Measurements from ENCODE around the gene GGT7. TPM values are rescaled to one million over a fixed set of nuclear protein-coding genes. Genes with fewer than 3 reads are reported as not detected.

GGT7 gene
- total RNA-seq, 1 donor from 2014 or later = 17.3 TPM

DNA sequence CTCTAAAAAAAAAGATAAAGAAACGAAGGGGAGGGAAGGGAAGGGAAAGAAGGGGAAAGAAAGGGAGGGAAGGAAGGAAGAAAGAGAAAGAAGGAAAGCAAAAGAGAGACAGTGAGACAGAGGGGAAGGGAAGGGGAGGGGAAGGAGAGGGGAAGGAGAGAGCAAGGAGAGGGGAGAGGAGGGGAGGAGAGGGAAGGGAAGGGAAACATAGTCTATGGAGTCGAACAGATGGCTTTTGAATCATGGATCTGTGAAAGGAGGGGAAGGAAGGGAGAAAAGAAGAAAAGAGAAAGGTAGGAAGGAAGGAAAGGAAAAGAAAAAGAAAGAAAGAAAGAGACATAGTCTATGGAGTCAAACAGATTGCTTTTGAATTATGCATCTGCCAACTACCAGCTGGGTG, 30.5 kb downstream of the GGT7 start:
- H3K4me3 ChIP-seq (ENCODE audit: insufficient read depth, low read depth, low read length) = no peak overlapping the region
- H3K9me3 ChIP-seq (ENCODE audit: insufficient read depth, low read depth, low read length) = no peaks in the 10 kb centered on the region
- H4K20me1 ChIP-seq (ENCODE audit: insufficient read depth, low read length) = no peaks in the 10 kb centered on the region
- no peaks in the 10 kb centered on the region for H3K27me3 ChIP-seq (ENCODE audit: insufficient read depth, low read length)
- TF ChIP-seq, protein P1, sequence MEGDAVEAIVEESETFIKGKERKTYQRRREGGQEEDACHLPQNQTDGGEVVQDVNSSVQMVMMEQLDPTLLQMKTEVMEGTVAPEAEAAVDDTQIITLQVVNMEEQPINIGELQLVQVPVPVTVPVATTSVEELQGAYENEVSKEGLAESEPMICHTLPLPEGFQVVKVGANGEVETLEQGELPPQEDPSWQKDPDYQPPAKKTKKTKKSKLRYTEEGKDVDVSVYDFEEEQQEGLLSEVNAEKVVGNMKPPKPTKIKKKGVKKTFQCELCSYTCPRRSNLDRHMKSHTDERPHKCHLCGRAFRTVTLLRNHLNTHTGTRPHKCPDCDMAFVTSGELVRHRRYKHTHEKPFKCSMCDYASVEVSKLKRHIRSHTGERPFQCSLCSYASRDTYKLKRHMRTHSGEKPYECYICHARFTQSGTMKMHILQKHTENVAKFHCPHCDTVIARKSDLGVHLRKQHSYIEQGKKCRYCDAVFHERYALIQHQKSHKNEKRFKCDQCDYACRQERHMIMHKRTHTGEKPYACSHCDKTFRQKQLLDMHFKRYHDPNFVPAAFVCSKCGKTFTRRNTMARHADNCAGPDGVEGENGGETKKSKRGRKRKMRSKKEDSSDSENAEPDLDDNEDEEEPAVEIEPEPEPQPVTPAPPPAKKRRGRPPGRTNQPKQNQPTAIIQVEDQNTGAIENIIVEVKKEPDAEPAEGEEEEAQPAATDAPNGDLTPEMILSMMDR (IDR thresholded peaks at IDR 0.05; ENCODE audit: insufficient read depth, low read depth, low read length) = no peak
- TF ChIP-seq EZH2 (IDR thresholded peaks at IDR 0.05; ENCODE audit: insufficient read depth, low read length) = no peak
- DNase-seq (ENCODE audit: low read depth) = no peak
- no peak overlapping the region for H2AFZ ChIP-seq (ENCODE audit: low read depth, low read length)
- no peak overlapping the region for H3K27ac ChIP-seq (ENCODE audit: low read depth, low read length)
- Mint-ChIP-seq H3K27me3 (ENCODE audit: low read depth, unreplicated experiment) (peaks cover 3% of the 10 kb centered on the region), H3K27ac (ENCODE audit: unreplicated experiment) (no peak overlapping the region), H3K4me1 (ENCODE audit: low read depth, unreplicated experiment) (peaks cover 5% of the 10 kb centered on the region), H3K4me3 (ENCODE audit: unreplicated experiment) (no peak overlapping the region), H3K36me3 (ENCODE audit: low read depth, unreplicated experiment) (peaks cover 4% of the 10 kb centered on the region), H3K9me3 (ENCODE audit: unreplicated experiment) (no peaks in the 10 kb centered on the region)
- H3K36me3 ChIP-seq (ENCODE audit: insufficient read depth, low read length) = no peaks in the 10 kb centered on the region
- no peak overlapping the region for H3K4me2 ChIP-seq (ENCODE audit: low read length)
- H3K79me2 ChIP-seq (ENCODE audit: insufficient read depth, low read length) = no peaks in the 10 kb centered on the region
- H3K4me1 ChIP-seq (ENCODE audit: insufficient read depth, low read length) = no peaks in the 10 kb centered on the region
- no peak for FAIRE-seq
- H3K9ac ChIP-seq (ENCODE audit: low read length) = no peak overlapping the region

DNA sequence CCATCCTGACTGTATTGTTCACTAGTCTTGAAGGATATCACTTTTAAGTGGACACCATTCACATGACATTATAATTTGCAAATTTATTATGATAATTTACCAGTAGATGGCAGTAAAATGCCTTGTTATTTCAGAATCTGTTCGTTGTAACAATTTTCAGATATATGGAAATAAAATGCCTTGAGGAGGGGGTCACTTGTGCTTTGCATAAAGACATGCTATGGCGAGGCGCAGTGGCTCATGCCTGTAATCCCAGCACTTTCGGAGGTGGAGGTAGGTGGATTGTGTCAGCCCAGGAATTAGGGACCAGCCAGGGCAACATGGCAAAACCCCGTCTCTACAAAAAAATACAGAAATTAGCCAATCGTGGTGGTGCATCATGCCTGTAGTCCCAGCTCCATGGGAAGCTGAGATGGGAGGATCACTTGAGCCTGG, 38.2 kb downstream of the GGT7 start:
- H3K4me1 ChIP-seq (ENCODE audit: insufficient read depth, low read length) = no peaks in the 10 kb centered on the region
- no peaks in the 10 kb centered on the region for H4K20me1 ChIP-seq (ENCODE audit: insufficient read depth, low read length)
- no peak overlapping the region for H3K27ac ChIP-seq (ENCODE audit: low read depth, low read length)
- TF ChIP-seq, protein P1 (IDR thresholded peaks at IDR 0.05; ENCODE audit: insufficient read depth, low read depth, low read length) = peak; percentile 44
- no peak for TF ChIP-seq EZH2 (IDR thresholded peaks at IDR 0.05; ENCODE audit: insufficient read depth, low read length)
- Mint-ChIP-seq H3K27ac (ENCODE audit: unreplicated experiment) (no peak overlapping the region), H3K4me3 (ENCODE audit: unreplicated experiment) (no peak overlapping the region), H3K4me1 (ENCODE audit: low read depth, unreplicated experiment) (no peaks in the 10 kb centered on the region), H3K36me3 (ENCODE audit: low read depth, unreplicated experiment) (no peaks in the 10 kb centered on the region), H3K27me3 (ENCODE audit: low read depth, unreplicated experiment) (peaks cover 18% of the 10 kb centered on the region), H3K9me3 (ENCODE audit: unreplicated experiment) (no peaks in the 10 kb centered on the region)
- no peak for FAIRE-seq
- H3K79me2 ChIP-seq (ENCODE audit: insufficient read depth, low read length) = no peaks in the 10 kb centered on the region
- H3K9ac ChIP-seq (ENCODE audit: low read length) = no peak overlapping the region
- no peak for DNase-seq (ENCODE audit: low read depth)
- H3K27me3 ChIP-seq (ENCODE audit: insufficient read depth, low read length) = peaks cover 23% of the 10 kb centered on the region
- H3K36me3 ChIP-seq (ENCODE audit: insufficient read depth, low read length) = no peaks in the 10 kb centered on the region
- H3K4me2 ChIP-seq (ENCODE audit: low read length) = no peak overlapping the region
- H3K4me3 ChIP-seq (ENCODE audit: insufficient read depth, low read depth, low read length) = no peak overlapping the region
- no peak overlapping the region for H2AFZ ChIP-seq (ENCODE audit: low read depth, low read length)
- H3K9me3 ChIP-seq (ENCODE audit: insufficient read depth, low read depth, low read length) = no peaks in the 10 kb centered on the region

DNA sequence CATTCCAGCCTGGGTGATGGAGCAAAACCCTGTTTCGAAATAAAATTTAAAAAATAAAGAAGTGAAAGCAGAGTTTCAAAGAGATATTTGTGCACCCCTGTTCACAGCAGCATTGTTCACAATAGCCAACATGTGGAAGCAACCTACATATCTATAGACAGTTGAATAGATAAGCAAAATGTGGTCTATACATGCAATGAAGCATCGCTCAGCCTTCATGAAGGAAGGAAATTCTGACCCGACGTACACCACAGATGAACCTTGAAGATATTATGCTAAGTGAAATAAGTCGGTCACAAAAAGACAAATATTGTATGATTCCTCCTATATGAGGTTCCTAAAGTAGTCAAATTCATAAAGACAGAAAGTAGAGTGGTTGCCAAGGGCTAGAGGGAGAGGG, 40.7 kb downstream of the GGT7 start:
- TF ChIP-seq, protein P1 (IDR thresholded peaks at IDR 0.05; ENCODE audit: insufficient read depth, low read depth, low read length) = no peak
- Histone ChIP-seq H3K4me3 (ENCODE audit: insufficient read depth, low read depth, low read length) (no peak overlapping the region), H3K36me3 (ENCODE audit: insufficient read depth, low read length) (no peaks in the 10 kb centered on the region), H2AFZ (ENCODE audit: low read depth, low read length) (no peak overlapping the region), H3K27me3 (ENCODE audit: insufficient read depth, low read length) (peaks cover 23% of the 10 kb centered on the region), H3K27ac (ENCODE audit: low read depth, low read length) (no peak overlapping the region), H3K9ac (ENCODE audit: low read length) (no peak overlapping the region), H3K9me3 (ENCODE audit: insufficient read depth, low read depth, low read length) (no peaks in the 10 kb centered on the region), H3K4me2 (ENCODE audit: low read length) (no peak overlapping the region), H4K20me1 (ENCODE audit: insufficient read depth, low read length) (no peaks in the 10 kb centered on the region), H3K79me2 (ENCODE audit: insufficient read depth, low read length) (no peaks in the 10 kb centered on the region), H3K4me1 (ENCODE audit: insufficient read depth, low read length) (no peaks in the 10 kb centered on the region)
- H3K36me3 Mint-ChIP-seq (ENCODE audit: low read depth, unreplicated experiment) = no peaks in the 10 kb centered on the region
- no peak for FAIRE-seq
- H3K9me3 Mint-ChIP-seq (ENCODE audit: unreplicated experiment) = no peaks in the 10 kb centered on the region
- no peak overlapping the region for H3K4me3 Mint-ChIP-seq (ENCODE audit: unreplicated experiment)
- no peak for DNase-seq (ENCODE audit: low read depth)
- peaks cover 18% of the 10 kb centered on the region for H3K27me3 Mint-ChIP-seq (ENCODE audit: low read depth, unreplicated experiment)
- H3K4me1 Mint-ChIP-seq (ENCODE audit: low read depth, unreplicated experiment) = no peaks in the 10 kb centered on the region
- no peak overlapping the region for H3K27ac Mint-ChIP-seq (ENCODE audit: unreplicated experiment)
